BLaER1 (cell line): ENCODE results near the gene CAMK2G.
"Not testable (repeated sequence)": the region's sequence is repeated elsewhere in the genome, so short reads cannot be mapped to it uniquely, and the experiment has no call there.

Source experiments
- H3K27ac ChIP-seq: shearing (Covaris generic); formaldehyde crosslinking; 2 replicates; pipeline ENCODE4 v1.8.1; 2022
- H3K27me3 ChIP-seq: shearing (Covaris generic); formaldehyde crosslinking; 2 replicates; pipeline ENCODE4 v1.8.1; 2022
- H3K36me3 ChIP-seq: shearing (Covaris generic); formaldehyde crosslinking; 2 replicates; pipeline ENCODE4 v1.8.1; 2022
- H3K4me1 ChIP-seq: shearing (Covaris generic); formaldehyde crosslinking; 2 replicates; pipeline ENCODE4 v1.8.1; 2022
- H3K4me2 ChIP-seq: shearing (Covaris generic); formaldehyde crosslinking; 2 replicates; pipeline ENCODE4 v1.8.1; 2022
- H3K4me3 ChIP-seq: shearing (Covaris generic); formaldehyde crosslinking; 2 replicates; pipeline ENCODE4 v1.8.1; 2022
- H3K9ac ChIP-seq: shearing (Covaris generic); formaldehyde crosslinking; 2 replicates; pipeline ENCODE4 v1.8.1; 2022
- H3K9me3 ChIP-seq: shearing (Covaris generic); formaldehyde crosslinking; 2 replicates; pipeline ENCODE4 v1.8.1; 2022
- H4K20me1 ChIP-seq: shearing (Covaris generic); formaldehyde crosslinking; 2 replicates; pipeline ENCODE4 v1.8.1; 2022
- Cebpa-rat ChIP-seq: shearing (Covaris generic); IDR thresholded peaks from 2 replicates; pipeline ENCODE4 v1.8.1; 2022

The CAMK2G gene

GRCh38 chr10:73788864-73789658 is 85.3 kb downstream of the CAMK2G start:
- Histone ChIP-seq H3K4me3 (no peak overlapping the region), H3K27ac (no peak overlapping the region), H3K4me2 (no peak overlapping the region), H3K27me3 (no peaks in the 10 kb centered on the region), H3K36me3 (peaks cover 57% of the 10 kb centered on the region), H3K9ac (no peak overlapping the region), H4K20me1 (peaks cover 32% of the 10 kb centered on the region), H3K9me3 (no peaks in the 10 kb centered on the region), H3K4me1 (peaks cover 27% of the 10 kb centered on the region)
- TF ChIP-seq Cebpa-rat = no peak

GRCh38 chr10:73787031-73787800 is 87.1 kb downstream of the CAMK2G start:
- not testable (repeated sequence) for H3K9me3 ChIP-seq, H3K27me3 ChIP-seq, H3K27ac ChIP-seq
- peaks cover 39% of the 10 kb centered on the region for H3K36me3 ChIP-seq
- peaks cover 45% of the 10 kb centered on the region for H4K20me1 ChIP-seq
- peaks cover 43% of the 10 kb centered on the region for H3K4me1 ChIP-seq
- H3K9ac ChIP-seq = peak overlapping the region; percentile 89
- H3K4me2 ChIP-seq = peak overlapping the region; percentile 98
- peak overlapping the region; percentile 90; the same call in 1 of the 2 replicates for H3K4me3 ChIP-seq

GRCh38 chr10:73786512-73786885 is 87.9 kb downstream of the CAMK2G start:
- H3K36me3 ChIP-seq = peaks cover 32% of the 10 kb centered on the region
- H3K4me3 ChIP-seq = peak overlapping the region; percentile 90
- H3K27ac ChIP-seq = peak overlapping the region; percentile 79
- H3K9me3 ChIP-seq = no peaks in the 10 kb centered on the region
- H3K27me3 ChIP-seq = no peaks in the 10 kb centered on the region
- peaks cover 45% of the 10 kb centered on the region for H4K20me1 ChIP-seq
- no peak for TF ChIP-seq Cebpa-rat
- peak overlapping the region; percentile 89 for H3K9ac ChIP-seq
- H3K4me2 ChIP-seq = peak overlapping the region; percentile 98
- H3K4me1 ChIP-seq = peaks cover 43% of the 10 kb centered on the region

GRCh38 chr10:73785721-73786511 is 88.4 kb downstream of the CAMK2G start:
- TF ChIP-seq Cebpa-rat = no peak
- Histone ChIP-seq H3K36me3 (peaks cover 26% of the 10 kb centered on the region), H4K20me1 (peaks cover 47% of the 10 kb centered on the region), H3K9me3 (no peaks in the 10 kb centered on the region), H3K9ac (peak overlapping the region; percentile 89), H3K27me3 (no peaks in the 10 kb centered on the region), H3K27ac (peak overlapping the region; percentile 79), H3K4me3 (peak overlapping the region; percentile 90), H3K4me2 (peak overlapping the region; percentile 98), H3K4me1 (peaks cover 47% of the 10 kb centered on the region)

GRCh38 chr10:73785211-73785720 is 89.1 kb downstream of the CAMK2G start, which contains the start of gene ZSWIM8:
Gene ZSWIM8 (plus strand): TSS chr10:73785606. CDS start chr10:73785879, 273 bp downstream.
- TF ChIP-seq Cebpa-rat = no peak
- peak within 1 kb of the TSS; percentile 89 for H3K9ac ChIP-seq
- H3K4me2 ChIP-seq = peak within 1 kb of the TSS; percentile 98
- H3K36me3 ChIP-seq = peaks cover 21% of the 10 kb centered on the region
- H3K4me3 ChIP-seq = peak within 1 kb of the TSS; percentile 90
- peaks cover 54% of the 10 kb centered on the region for H3K4me1 ChIP-seq
- no peaks in the 10 kb centered on the region for H3K27me3 ChIP-seq
- peaks cover 54% of the 10 kb centered on the region for H4K20me1 ChIP-seq
- H3K9me3 ChIP-seq = no peaks in the 10 kb centered on the region
- peak within 1 kb of the TSS; percentile 79 for H3K27ac ChIP-seq

- Histone ChIP-seq H3K27ac (peak overlapping the region; percentile 94), H3K4me1 (peaks cover 76% of the 10 kb centered on the region), H3K9ac (peak overlapping the region; percentile 93), H3K9me3 (no peaks in the 10 kb centered on the region), H3K4me2 (peak overlapping the region; percentile 97), H3K27me3 (no peaks in the 10 kb centered on the region), H3K4me3 (peak overlapping the region; percentile 89), H4K20me1 (peaks cover 68% of the 10 kb centered on the region), H3K36me3 (peaks cover 27% of the 10 kb centered on the region)
- TF ChIP-seq Cebpa-rat = no peak
These were observed 91.6 kb downstream of the CAMK2G start for GRCh38 chr10:73782749-73783085.

GRCh38 chr10:73781879-73782748 is 92.2 kb downstream of the CAMK2G start, which contains the start of gene CHCHD1:
Gene CHCHD1 (plus strand): TSS chr10:73782048. CDS start chr10:73782076, 28 bp downstream.
- TF ChIP-seq Cebpa-rat = no peak
- H3K4me2 ChIP-seq = peak within 1 kb of the TSS; percentile 97
- peaks cover 68% of the 10 kb centered on the region for H4K20me1 ChIP-seq
- H3K36me3 ChIP-seq = peaks cover 32% of the 10 kb centered on the region
- peak within 1 kb of the TSS; percentile 93 for H3K9ac ChIP-seq
- peak within 1 kb of the TSS; percentile 89 for H3K4me3 ChIP-seq
- peaks cover 76% of the 10 kb centered on the region for H3K4me1 ChIP-seq
- no peaks in the 10 kb centered on the region for H3K9me3 ChIP-seq
- no peaks in the 10 kb centered on the region for H3K27me3 ChIP-seq
- H3K27ac ChIP-seq = peak within 1 kb of the TSS; percentile 94

- Histone ChIP-seq H3K27ac (peak overlapping the region; percentile 94), H3K4me1 (peaks cover 76% of the 10 kb centered on the region), H4K20me1 (peaks cover 68% of the 10 kb centered on the region), H3K4me2 (peak overlapping the region; percentile 97), H3K9me3 (no peaks in the 10 kb centered on the region), H3K27me3 (no peaks in the 10 kb centered on the region), H3K4me3 (peak overlapping the region; percentile 89), H3K36me3 (peaks cover 37% of the 10 kb centered on the region), H3K9ac (peak overlapping the region; percentile 93)
- TF ChIP-seq Cebpa-rat = no peak
These were observed 92.8 kb downstream of the CAMK2G start for GRCh38 chr10:73781548-73781878.
